Chondrocyte (in vitro differentiated cells): ENCODE measurements around the gene NR1I2. TPM values are rescaled to one million over a fixed set of nuclear protein-coding genes. Genes with fewer than 3 reads are reported as not detected.

Experiments
- DNase-seq: peaks from one replicate; pipeline ENCODE4 v3.0.0; 2021; ENCODE audit warnings: mixed read lengths, low spot score
- H3K27ac Mint-ChIP-seq: one replicate; pipeline ENCODE4 v1.8.0; 2021; ENCODE audit warnings: mild to moderate bottlenecking, moderate library complexity, mixed read lengths; ENCODE audit not compliant: unreplicated experiment
- H3K27me3 Mint-ChIP-seq: 2 replicates; pipeline ENCODE4 v1.8.0; 2021; ENCODE audit warnings: low read depth, mixed read lengths
- H3K36me3 Mint-ChIP-seq: 2 replicates; pipeline ENCODE4 v1.8.0; 2021; ENCODE audit warnings: low read depth, mixed read lengths
- H3K4me1 Mint-ChIP-seq: 2 replicates; pipeline ENCODE4 v1.8.0; 2021; ENCODE audit warnings: low read depth, mild to moderate bottlenecking, mixed read lengths
- H3K4me3 Mint-ChIP-seq: one replicate; pipeline ENCODE4 v1.8.0; 2021; ENCODE audit warnings: mild to moderate bottlenecking, moderate library complexity, mixed read lengths; ENCODE audit not compliant: unreplicated experiment
- H3K9me3 Mint-ChIP-seq: 2 replicates; pipeline ENCODE4 v1.8.0; 2021; ENCODE audit warnings: low read depth, mixed read lengths
- total RNA-seq: library from RNA; stranded (reverse); gene quantifications from 3 replicates; pipeline ENCODE4 v1.2.1, GENCODE V29; 2021
- TF ChIP-seq, protein P1 (sequence below): fragments of 200-600 bp; sonication (generic); IDR thresholded peaks from 2 replicates; pipeline ENCODE4 v1.5.0; 2021; ENCODE audit warnings: antibody characterized with exemption, mild to moderate bottlenecking, moderate library complexity

The NR1I2 gene
- total RNA-seq, 1 donor from 2014 or later = not detected

- no peak for DNase-seq
- H3K4me1 Mint-ChIP-seq = no peaks in the 10 kb centered on the region
- H3K27ac Mint-ChIP-seq = no peak overlapping the region
These were observed 77.8 kb downstream of the NR1I2 start for GRCh38 chr3:119859728-119860127.

GRCh38 chr3:119861681-119862080 is 79.8 kb downstream of the NR1I2 start:
- Mint-ChIP-seq H3K4me1 (no peaks in the 10 kb centered on the region), H3K27me3 (no peaks in the 10 kb centered on the region), H3K4me3 (no peak overlapping the region), H3K36me3 (peaks cover 32% of the 10 kb centered on the region), H3K27ac (no peak overlapping the region), H3K9me3 (peaks cover 16% of the 10 kb centered on the region)
- TF ChIP-seq, protein P1, sequence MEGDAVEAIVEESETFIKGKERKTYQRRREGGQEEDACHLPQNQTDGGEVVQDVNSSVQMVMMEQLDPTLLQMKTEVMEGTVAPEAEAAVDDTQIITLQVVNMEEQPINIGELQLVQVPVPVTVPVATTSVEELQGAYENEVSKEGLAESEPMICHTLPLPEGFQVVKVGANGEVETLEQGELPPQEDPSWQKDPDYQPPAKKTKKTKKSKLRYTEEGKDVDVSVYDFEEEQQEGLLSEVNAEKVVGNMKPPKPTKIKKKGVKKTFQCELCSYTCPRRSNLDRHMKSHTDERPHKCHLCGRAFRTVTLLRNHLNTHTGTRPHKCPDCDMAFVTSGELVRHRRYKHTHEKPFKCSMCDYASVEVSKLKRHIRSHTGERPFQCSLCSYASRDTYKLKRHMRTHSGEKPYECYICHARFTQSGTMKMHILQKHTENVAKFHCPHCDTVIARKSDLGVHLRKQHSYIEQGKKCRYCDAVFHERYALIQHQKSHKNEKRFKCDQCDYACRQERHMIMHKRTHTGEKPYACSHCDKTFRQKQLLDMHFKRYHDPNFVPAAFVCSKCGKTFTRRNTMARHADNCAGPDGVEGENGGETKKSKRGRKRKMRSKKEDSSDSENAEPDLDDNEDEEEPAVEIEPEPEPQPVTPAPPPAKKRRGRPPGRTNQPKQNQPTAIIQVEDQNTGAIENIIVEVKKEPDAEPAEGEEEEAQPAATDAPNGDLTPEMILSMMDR = no peak
- DNase-seq = no peak

More at GRCh38 chr3:119859728-119860127, 77.8 kb downstream of the NR1I2 start:
- TF ChIP-seq, protein P1 = no peak
- peaks cover 20% of the 10 kb centered on the region for H3K9me3 Mint-ChIP-seq
- peaks cover 41% of the 10 kb centered on the region for H3K36me3 Mint-ChIP-seq
- H3K4me3 Mint-ChIP-seq = no peak overlapping the region
- H3K27me3 Mint-ChIP-seq = no peaks in the 10 kb centered on the region

- Mint-ChIP-seq H3K36me3 (peaks cover 26% of the 10 kb centered on the region), H3K9me3 (peaks cover 11% of the 10 kb centered on the region), H3K27ac (no peak overlapping the region), H3K4me3 (no peak overlapping the region), H3K4me1 (no peaks in the 10 kb centered on the region), H3K27me3 (no peaks in the 10 kb centered on the region)
- DNase-seq = no peak
- TF ChIP-seq, protein P1 = no peak
These were observed 80.7 kb downstream of the NR1I2 start for GRCh38 chr3:119862616-119863015.

DNA sequence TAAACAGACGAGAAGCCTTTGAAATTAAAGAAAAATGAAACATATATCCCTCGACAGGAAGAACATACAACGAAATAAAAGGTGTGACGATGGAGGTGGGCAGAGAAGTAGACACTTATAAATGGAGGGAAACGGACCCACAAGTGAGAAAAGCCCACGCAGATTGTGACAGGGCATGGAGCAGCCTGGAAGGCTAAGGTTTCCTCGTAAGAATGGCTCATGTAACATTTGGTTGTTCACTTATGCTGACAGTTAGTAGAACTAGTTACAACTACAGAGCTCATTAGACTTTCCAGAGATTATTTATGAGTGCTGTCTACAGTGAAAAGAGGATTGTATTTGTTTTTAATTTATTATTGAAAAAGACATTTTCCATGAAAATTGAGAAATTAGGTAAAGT is 82.6 kb downstream of the NR1I2 start:
- H3K4me3 Mint-ChIP-seq = no peak overlapping the region
- H3K27ac Mint-ChIP-seq = no peak overlapping the region
- H3K36me3 Mint-ChIP-seq = peaks cover 14% of the 10 kb centered on the region
- peaks cover 4% of the 10 kb centered on the region for H3K4me1 Mint-ChIP-seq
- TF ChIP-seq, protein P1 = no peak
- H3K27me3 Mint-ChIP-seq = no peaks in the 10 kb centered on the region
- no peaks in the 10 kb centered on the region for H3K9me3 Mint-ChIP-seq
- no peak for DNase-seq

Other genes starting within 250 kb of the NR1I2 start
- not detected in 3 replicates for gene CD80, start 222.5 kb upstream of the NR1I2 start, total RNA-seq
- 1.4 to 5.3 TPM (median 3.9 TPM) in 3 replicates for gene ADPRH, start 202.6 kb upstream of the NR1I2 start, total RNA-seq
- gene PLA1A, start 184.2 kb upstream of the NR1I2 start, total RNA-seq = 0.55 to 0.92 TPM (median 0.82 TPM) in 3 replicates
- gene POPDC2, start 121.5 kb upstream of the NR1I2 start, total RNA-seq = 0.80 to 1.1 TPM (median 1.0 TPM) in 3 replicates
- 19.9 to 23.7 TPM (median 21.1 TPM) in 3 replicates for gene COX17, start 104.7 kb upstream of the NR1I2 start, total RNA-seq
- 0.29 TPM in 1 of 3 replicates, not detected in the others for gene CFAP91, start 79.1 kb upstream of the NR1I2 start, total RNA-seq